Endothelial cell of umbilical vein (primary cell): ENCODE data around the gene SLC2A4. TPM values are rescaled to one million over a fixed set of nuclear protein-coding genes. Genes with fewer than 3 reads are reported as not detected.

ENCODE experiments used
- BruUV-seq: library from RNA; stranded (reverse); fragments of 400-500 nt; replicated peaks from 2 replicates; lab custom pipeline; 2021; lab: Mats Ljungman, UMichigan
- CTCF ChIA-PET: fragments of 300-600, 350-600 bp; sonication (Branson Sonifier 250); formaldehyde crosslinking; loops from one replicate; lab custom pipeline; 2021; ENCODE audit warnings: antibody characterized with exemption, inconsistent platforms; lab: Charles Lee
- POLR2A ChIA-PET: fragments of 300-600, 350-600 bp; sonication (Branson Sonifier 250); formaldehyde crosslinking; loops from one replicate; lab custom pipeline; 2021; ENCODE audit warnings: antibody characterized with exemption, inconsistent platforms; lab: Charles Lee
- DNase-seq: peaks from one replicate; pipeline ENCODE4 v3.0.0-alpha.2; 2011; ENCODE audit warnings: low read depth, low spot score
- FAIRE-seq: peaks from 2 replicates; lab custom pipeline; 2011; peaks lifted over from hg19 to GRCh38; lab: Jason Lieb, UNC
- H2AFZ ChIP-seq: 2 replicates; pipeline ENCODE4 v1.6.0; 2012; ENCODE audit warnings: low read depth, low read length, control low read depth, inconsistent platforms
- H3K27ac ChIP-seq: 2 replicates; pipeline ENCODE4 v1.5.1; 2011; ENCODE audit warnings: low read depth, mild to moderate bottlenecking, control low read depth, low read length, moderate library complexity; ENCODE audit not compliant: insufficient read depth
- H3K27me3 ChIP-seq, 2 experiments: 2 replicates each; pipeline versions ENCODE4 v1.6.0 to v1.6.1; 2011; ENCODE audit warnings: low read length in 2 of 2, mixed read lengths in 1 of 2; ENCODE audit not compliant: control insufficient read depth in 2 of 2, insufficient read depth in 2 of 2
- H3K36me3 ChIP-seq, 2 experiments: 2 replicates in 1 of 2; 3 replicates in 1 of 2; pipeline ENCODE4 v1.5.1; 2011; ENCODE audit warnings: low read length in 2 of 2, mild to moderate bottlenecking in 1 of 2, moderate library complexity in 1 of 2; ENCODE audit not compliant: control insufficient read depth in 2 of 2, insufficient read depth in 2 of 2; ENCODE audit errors: extremely low read depth in 1 of 2
- H3K4me1 ChIP-seq: 3 replicates; pipeline ENCODE4 v1.5.1; 2011; ENCODE audit warnings: mild to moderate bottlenecking, low read length; ENCODE audit not compliant: control insufficient read depth, insufficient read depth; ENCODE audit errors: extremely low read depth
- H3K4me2 ChIP-seq: 2 replicates; pipeline ENCODE4 v1.6.1; 2011; ENCODE audit warnings: low read length, control low read depth, mixed read lengths; ENCODE audit not compliant: insufficient read depth
- H3K4me3 ChIP-seq, 3 experiments: fragments of 200-600 bp in 1 of 3; sonication (generic), shearing (Covaris generic) in 1 of 3; replicated peaks in 1 of 3; 2 replicates each; pipeline ENCODE4 v1.5.1; 2011 to 2016; ENCODE audit warnings: control low read depth in 3 of 3, low read length in 3 of 3, mild to moderate bottlenecking in 2 of 3, inconsistent platforms in 1 of 3, low read depth in 1 of 3, moderate library complexity in 1 of 3; ENCODE audit not compliant: insufficient read depth in 1 of 3
- H3K79me2 ChIP-seq: 2 replicates; pipeline ENCODE4 v1.6.0; 2012; ENCODE audit warnings: low read length, inconsistent platforms; ENCODE audit not compliant: control insufficient read depth, insufficient read depth
- H3K9ac ChIP-seq: replicated peaks from 2 replicates; pipeline ENCODE3; 2011; ENCODE audit warnings: low read length, control low read depth; ENCODE audit not compliant: insufficient read depth; ENCODE audit errors: extremely low read depth
- H3K9me1 ChIP-seq: replicated peaks from 3 replicates; pipeline ENCODE4 v1.6.0; 2011; ENCODE audit warnings: mild to moderate bottlenecking, low read length; ENCODE audit not compliant: control insufficient read depth, insufficient read depth; ENCODE audit errors: extremely low read depth
- H3K9me3 ChIP-seq: replicated peaks from 2 replicates; pipeline ENCODE4 v1.5.1; 2012; ENCODE audit warnings: low read length, inconsistent platforms; ENCODE audit not compliant: control insufficient read depth, insufficient read depth
- H4K20me1 ChIP-seq: replicated peaks from 2 replicates; pipeline ENCODE3; 2011; ENCODE audit warnings: mild to moderate bottlenecking, low read length; ENCODE audit not compliant: control insufficient read depth, insufficient read depth; ENCODE audit errors: extremely low read depth
- EZH2 ChIP-seq: IDR thresholded peaks from 2 replicates; pipeline ENCODE4 v1.6.1; 2012; ENCODE audit warnings: borderline replicate concordance, low read depth, mild to moderate bottlenecking, moderate library complexity, low read length, inconsistent platforms; ENCODE audit not compliant: severe bottlenecking
- FOS ChIP-seq: IDR thresholded peaks from 2 replicates; pipeline ENCODE4 v1.6.1; 2011; ENCODE audit warnings: mild to moderate bottlenecking, low read length, moderate library complexity, borderline replicate concordance; ENCODE audit not compliant: insufficient read depth
- MYC ChIP-seq: IDR thresholded peaks from one replicate; pipeline ENCODE4 v1.6.1; 2011; ENCODE audit warnings: mild to moderate bottlenecking, low read depth, low read length
- dilution Hi-C: fragments of 300-500 bp; cut with MboI; formaldehyde crosslinking; loops from one replicate; pipeline ENCODE4 v1.15.0; 2019; ENCODE audit warnings: low sequenced_read_pairs; ENCODE audit not compliant: extremely low pct_ligation_motif_present
- intact Hi-C: fragments of 100-400 bp; cut with micrococcal nuclease; formaldehyde crosslinking; loops from one replicate; pipeline ENCODE4 v1.10.0; 2022
- polyA plus RNA-seq, 4 experiments: library from polyadenylated mRNA; depleted of rRNA in 3 of 4; stranded (reverse) in 3 of 4; unstranded in 1 of 4; fragments of >200 nt; gene quantifications; 2 replicates each; pipeline versions ENCODE4 v1.2.1 to v1.2.3, GENCODE V29; 2011 to 2012; ENCODE audit warnings: missing spikeins in 1 of 4
- total RNA-seq: library from RNA; stranded (reverse); gene quantifications from 2 replicates; pipeline ENCODE4 v1.2.3, GENCODE V29; 2021
- TF ChIP-seq, protein P1 (sequence below): IDR thresholded peaks from 2 replicates; pipeline ENCODE4 v1.6.1; 2011; ENCODE audit not compliant: insufficient read depth, insufficient read length

Gene SLC2A4
- total and polyA plus RNA-seq, 2 donors (not counting 3 experiments of a cell fraction or from before 2014, with no cell fraction given) = 0.12 TPM; not detected in 1

- ChIA-PET CTCF (interaction anchor here (1.0 to 1.1 kb wide), 2 partner anchors 27 to 243 kb away, joined by 3 read pairs; no protein-coding TSS in a partner anchor), POLR2A (no interaction called here)
- Histone ChIP-seq H4K20me1 (no peaks in the 10 kb centered on the region), H3K27me3 (no peaks in the 10 kb centered on the region), H3K4me1 (peaks cover 22% of the 10 kb centered on the region), H3K4me2 (no peak overlapping the region), H2AFZ (no peak overlapping the region), H3K4me3 (no peak overlapping the region), H3K9ac (no peak overlapping the region), H3K79me2 (peaks cover 4% of the 10 kb centered on the region), H3K9me3 (no peaks in the 10 kb centered on the region), H3K36me3 (peaks cover 15 to 51% of the 10 kb centered on the region in 2 experiments), H3K27ac (no peak overlapping the region), H3K9me1 (no peaks in the 10 kb centered on the region)
- TF ChIP-seq FOS = no peak
- TF ChIP-seq, protein P1, sequence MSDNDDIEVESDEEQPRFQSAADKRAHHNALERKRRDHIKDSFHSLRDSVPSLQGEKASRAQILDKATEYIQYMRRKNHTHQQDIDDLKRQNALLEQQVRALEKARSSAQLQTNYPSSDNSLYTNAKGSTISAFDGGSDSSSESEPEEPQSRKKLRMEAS = no peak
- no peak for TF ChIP-seq MYC
- FAIRE-seq (no peak), DNase-seq (no peak)
- no TSS peak for BruUV-seq
- dilution Hi-C loops = no loop called here
- intact Hi-C loops = no loop called here
Measured at GRCh38 chr17:7318121-7318860, 36.8 kb downstream of the SLC2A4 start.

DNA sequence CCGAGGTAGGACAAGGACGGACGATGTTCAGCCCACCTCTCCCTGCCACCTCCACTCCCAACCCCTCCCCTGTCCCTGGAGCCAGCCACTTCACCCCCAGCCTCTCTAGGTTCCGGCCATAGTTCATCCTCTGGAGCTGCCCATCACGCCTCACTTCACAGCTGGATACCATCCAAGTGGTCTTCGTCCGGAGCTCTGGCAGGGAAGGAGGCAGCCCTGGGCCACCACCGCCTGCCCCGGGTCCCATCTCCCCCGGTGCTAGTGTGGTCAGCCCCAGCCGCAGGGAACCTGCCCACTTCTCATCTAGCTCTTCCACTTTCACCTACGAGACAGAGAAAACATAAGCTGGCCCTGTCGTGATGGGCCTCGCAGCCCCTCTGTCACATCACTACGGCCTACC lies 39.9 kb downstream of the SLC2A4 start:
- no peaks in the 10 kb centered on the region for H3K9me3 ChIP-seq
- no peak overlapping the region for H2AFZ ChIP-seq
- H3K27me3 ChIP-seq = no peaks in the 10 kb centered on the region
- H3K4me3 ChIP-seq = no peak overlapping the region
- POLR2A ChIA-PET = interaction anchor here (0.9 kb wide), 1 partner anchor 239 kb away, joined by 3 read pairs; no protein-coding TSS in a partner anchor
- BruUV-seq = no TSS peak
- FAIRE-seq (no peak), DNase-seq (no peak)
- no peak overlapping the region for H3K27ac ChIP-seq
- no peaks in the 10 kb centered on the region for H3K9me1 ChIP-seq
- dilution Hi-C loops (no loop called here), intact Hi-C loops (no loop called here)
- H3K9ac ChIP-seq = no peak overlapping the region
- no peaks in the 10 kb centered on the region for H3K79me2 ChIP-seq
- H3K4me1 ChIP-seq = peaks cover 4% of the 10 kb centered on the region
- TF ChIP-seq FOS = no peak
- TF ChIP-seq EZH2 = no peak
- no peak for TF ChIP-seq MYC
- H3K4me2 ChIP-seq = no peak overlapping the region
- no peaks in the 10 kb centered on the region for H4K20me1 ChIP-seq
- CTCF ChIA-PET = no interaction called here
- H3K36me3 ChIP-seq = peaks cover 11 to 50% of the 10 kb centered on the region in 2 experiments
